Calu3 (cell line): ENCODE results near the gene TSC1. TPM values are rescaled to one million over a fixed set of nuclear protein-coding genes. Genes with fewer than 3 reads are reported as not detected.

Experiments used
- BruUV-seq: library from RNA; stranded (reverse); fragments of 400-500 nt; replicated peaks from 2 replicates; lab custom pipeline; 2021; lab: Mats Ljungman, UMichigan
- CTCF ChIA-PET: fragments of 300-600 bp; sonication (Branson Sonifier 250); formaldehyde crosslinking; loops from one replicate; lab custom pipeline; 2022; ENCODE audit warnings: antibody characterized with exemption; lab: Charles Lee
- DNase-seq: peaks from one replicate; pipeline ENCODE4 v3.0.0; 2022
- H3K27ac Mint-ChIP-seq: one replicate; pipeline ENCODE4 v1.8.0; 2022; ENCODE audit warnings: mixed read lengths; ENCODE audit not compliant: unreplicated experiment
- H3K27me3 Mint-ChIP-seq: one replicate; pipeline ENCODE4 v1.8.0; 2022; ENCODE audit warnings: mixed read lengths; ENCODE audit not compliant: unreplicated experiment
- H3K36me3 Mint-ChIP-seq: one replicate; pipeline ENCODE4 v1.8.0; 2022; ENCODE audit warnings: mild to moderate bottlenecking, moderate library complexity, mixed read lengths; ENCODE audit not compliant: insufficient read depth, unreplicated experiment
- H3K4me1 Mint-ChIP-seq: one replicate; pipeline ENCODE4 v1.8.0; 2022; ENCODE audit warnings: mild to moderate bottlenecking, low read depth, mixed read lengths; ENCODE audit not compliant: unreplicated experiment
- H3K4me3 Mint-ChIP-seq: one replicate; pipeline ENCODE4 v1.8.0; 2022; ENCODE audit warnings: mild to moderate bottlenecking, low read depth, moderate library complexity, mixed read lengths; ENCODE audit not compliant: unreplicated experiment
- H3K9me3 Mint-ChIP-seq: one replicate; pipeline ENCODE4 v1.8.0; 2022; ENCODE audit warnings: low read depth, mixed read lengths; ENCODE audit not compliant: unreplicated experiment
- intact Hi-C: fragments of 100-400 bp; cut with micrococcal nuclease; formaldehyde crosslinking; loops from one replicate; pipeline ENCODE4 v1.10.0; 2022; ENCODE audit not compliant: unreplicated experiment
- total RNA-seq: library from RNA; stranded (reverse); gene quantifications from 2 replicates; pipeline ENCODE4 v1.2.3, GENCODE V29; 2022
- TF ChIP-seq, protein P1 (sequence below): fragments of 200-600 bp; IDR thresholded peaks from one replicate; pipeline ENCODE4 v1.8.0; 2022; ENCODE audit warnings: antibody characterized with exemption; ENCODE audit not compliant: unreplicated experiment

The TSC1 gene
- total RNA-seq, 1 experiment from 2014 or later = 31.7 TPM

DNA sequence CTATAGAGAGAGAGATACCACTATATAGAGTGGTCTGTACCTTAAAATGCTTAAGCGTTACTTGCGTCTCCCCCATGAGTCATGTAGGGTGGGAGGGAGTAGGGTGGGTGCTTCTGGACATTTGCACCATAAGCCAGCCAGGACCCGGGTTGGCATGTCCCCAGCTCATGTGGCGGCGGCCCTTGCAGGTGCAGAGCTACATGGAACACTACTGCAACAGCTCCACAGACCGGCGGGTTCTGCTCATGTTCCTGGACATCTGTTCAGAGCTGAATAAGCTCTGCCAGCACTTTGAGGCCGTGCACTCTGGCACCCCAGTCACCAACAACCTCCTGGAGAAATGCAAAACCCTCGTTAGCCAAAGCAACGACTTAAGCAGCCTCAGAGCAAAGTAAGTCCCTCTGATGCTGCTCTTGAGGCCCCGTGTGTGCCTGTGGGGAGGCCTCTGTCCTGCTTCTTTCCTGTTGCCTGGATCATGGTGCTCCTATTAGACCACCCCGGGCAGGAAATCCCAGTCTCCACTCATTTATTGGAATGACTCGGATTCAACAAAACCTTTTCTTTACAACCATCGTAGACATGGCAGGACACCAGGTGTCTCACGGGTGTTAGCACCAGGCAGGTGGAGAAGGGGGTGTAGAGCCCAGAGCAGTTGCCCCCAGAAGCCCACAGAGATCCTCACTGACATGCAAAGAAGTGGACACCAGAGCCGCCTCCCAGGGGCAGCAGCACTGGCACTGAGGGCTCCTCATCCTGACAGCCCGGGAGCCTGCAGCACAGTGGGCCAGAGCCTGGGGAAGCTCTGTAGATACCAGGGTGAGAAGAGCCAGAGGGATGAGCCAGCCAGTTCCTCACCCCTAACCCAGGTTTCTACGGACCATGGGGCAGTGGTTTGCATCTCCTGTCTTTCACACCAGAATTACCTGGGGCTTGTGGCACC is 57.0 kb downstream of the TSC1 start:
- TF ChIP-seq, protein P1, sequence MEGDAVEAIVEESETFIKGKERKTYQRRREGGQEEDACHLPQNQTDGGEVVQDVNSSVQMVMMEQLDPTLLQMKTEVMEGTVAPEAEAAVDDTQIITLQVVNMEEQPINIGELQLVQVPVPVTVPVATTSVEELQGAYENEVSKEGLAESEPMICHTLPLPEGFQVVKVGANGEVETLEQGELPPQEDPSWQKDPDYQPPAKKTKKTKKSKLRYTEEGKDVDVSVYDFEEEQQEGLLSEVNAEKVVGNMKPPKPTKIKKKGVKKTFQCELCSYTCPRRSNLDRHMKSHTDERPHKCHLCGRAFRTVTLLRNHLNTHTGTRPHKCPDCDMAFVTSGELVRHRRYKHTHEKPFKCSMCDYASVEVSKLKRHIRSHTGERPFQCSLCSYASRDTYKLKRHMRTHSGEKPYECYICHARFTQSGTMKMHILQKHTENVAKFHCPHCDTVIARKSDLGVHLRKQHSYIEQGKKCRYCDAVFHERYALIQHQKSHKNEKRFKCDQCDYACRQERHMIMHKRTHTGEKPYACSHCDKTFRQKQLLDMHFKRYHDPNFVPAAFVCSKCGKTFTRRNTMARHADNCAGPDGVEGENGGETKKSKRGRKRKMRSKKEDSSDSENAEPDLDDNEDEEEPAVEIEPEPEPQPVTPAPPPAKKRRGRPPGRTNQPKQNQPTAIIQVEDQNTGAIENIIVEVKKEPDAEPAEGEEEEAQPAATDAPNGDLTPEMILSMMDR = no peak
- BruUV-seq = no TSS peak
- intact Hi-C loops = no loop called here
- H3K27me3 Mint-ChIP-seq = no peaks in the 10 kb centered on the region
- H3K36me3 Mint-ChIP-seq = peaks cover 3% of the 10 kb centered on the region
- no peaks in the 10 kb centered on the region for H3K4me1 Mint-ChIP-seq
- DNase-seq = no peak
- no peak overlapping the region for H3K4me3 Mint-ChIP-seq
- H3K27ac Mint-ChIP-seq = no peak overlapping the region
- CTCF ChIA-PET = no interaction called here
- no peaks in the 10 kb centered on the region for H3K9me3 Mint-ChIP-seq

DNA sequence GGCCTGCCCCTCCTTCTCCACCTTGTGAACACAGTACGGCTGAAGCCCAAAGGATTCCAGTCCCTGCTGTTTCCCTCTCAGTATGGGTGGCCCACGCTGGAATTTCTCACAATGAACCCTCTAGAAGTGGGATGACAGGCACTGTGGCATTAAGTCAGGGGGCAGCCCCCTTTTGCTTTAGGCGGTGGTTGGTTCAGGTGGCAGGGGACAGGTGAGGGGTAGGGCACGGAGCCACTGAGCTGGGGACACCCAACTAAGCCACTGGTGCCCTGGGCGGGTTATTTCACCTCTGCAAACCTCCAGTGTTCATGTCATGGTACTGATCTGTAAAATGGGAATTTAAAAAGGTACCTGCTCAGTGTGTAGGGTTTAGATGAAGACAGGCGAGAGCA is 58.1 kb downstream of the TSC1 start:
- Mint-ChIP-seq H3K9me3 (no peaks in the 10 kb centered on the region), H3K27ac (no peak overlapping the region), H3K4me1 (no peaks in the 10 kb centered on the region), H3K4me3 (no peak overlapping the region), H3K27me3 (no peaks in the 10 kb centered on the region), H3K36me3 (no peaks in the 10 kb centered on the region)
- intact Hi-C loops = no loop called here
- no peak for DNase-seq
- CTCF ChIA-PET = no interaction called here
- BruUV-seq = no TSS peak
- TF ChIP-seq, protein P1 = no peak

DNA sequence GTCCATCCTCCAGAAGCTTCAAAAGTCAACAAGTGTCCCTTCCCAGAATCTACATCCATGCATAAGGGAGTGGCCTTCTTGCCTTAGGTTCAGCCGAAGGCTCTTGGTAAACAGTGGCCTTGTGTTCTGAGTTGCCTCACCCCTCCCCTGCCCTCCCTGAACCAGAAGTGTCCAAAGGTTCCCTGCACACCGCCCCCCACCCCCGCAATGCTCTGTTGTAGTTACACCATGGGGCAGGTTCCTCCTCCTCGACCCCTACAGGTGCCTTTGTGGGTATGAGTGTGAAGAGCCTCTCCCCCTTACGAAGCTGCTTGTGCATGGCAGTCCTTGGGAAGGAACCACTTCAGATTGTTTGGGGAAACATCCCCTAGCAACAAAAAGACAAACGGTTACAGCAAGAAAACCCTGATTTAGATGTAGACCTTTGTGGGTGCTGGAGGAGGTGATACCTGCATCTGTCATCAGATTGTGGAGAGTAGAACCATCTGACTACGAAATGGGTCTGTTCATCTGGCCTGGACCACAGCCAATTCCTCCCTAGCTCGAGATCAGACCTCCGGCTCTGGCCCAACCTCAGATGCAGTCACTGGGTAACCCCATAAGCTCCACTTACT is 58.6 kb downstream of the TSC1 start:
- CTCF ChIA-PET = no interaction called here
- Mint-ChIP-seq H3K4me3 (no peak overlapping the region), H3K4me1 (no peaks in the 10 kb centered on the region), H3K27ac (no peak overlapping the region), H3K27me3 (no peaks in the 10 kb centered on the region), H3K9me3 (no peaks in the 10 kb centered on the region), H3K36me3 (no peaks in the 10 kb centered on the region)
- intact Hi-C loops = no loop called here
- BruUV-seq = no TSS peak
- DNase-seq = no peak
- TF ChIP-seq, protein P1 = no peak

- BruUV-seq = no TSS peak
- no peak for DNase-seq
- no peaks in the 10 kb centered on the region for H3K27me3 Mint-ChIP-seq
- no peak overlapping the region for H3K27ac Mint-ChIP-seq
- H3K36me3 Mint-ChIP-seq = peaks cover 8% of the 10 kb centered on the region
- H3K4me1 Mint-ChIP-seq = no peaks in the 10 kb centered on the region
- TF ChIP-seq, protein P1 = no peak
- no peaks in the 10 kb centered on the region for H3K9me3 Mint-ChIP-seq
- CTCF ChIA-PET = no interaction called here
- intact Hi-C loops = no loop called here
- no peak overlapping the region for H3K4me3 Mint-ChIP-seq
These were observed 60.8 kb downstream of the TSC1 start for GRCh38 chr9:132883349-132884294.
